HepG2 (cell line): ENCODE data around the gene NRP1.

Experiments used
- CBX1 ChIP-seq: IDR thresholded peaks from one replicate; pipeline ENCODE4 v1.6.1; 2016; ENCODE audit warnings: antibody characterized with exemption, low read depth
- ESRRA ChIP-seq: sonication (generic); formaldehyde crosslinking; IDR thresholded peaks from 2 replicates; pipeline ENCODE4 v1.5.1; 2020; ENCODE audit warnings: mild to moderate bottlenecking, low read depth, missing genetic modification reagents
- FOSL1 ChIP-seq: sonication (generic); formaldehyde crosslinking; IDR thresholded peaks from 2 replicates; pipeline ENCODE4 v1.9.0; 2021; ENCODE audit warnings: missing genetic modification reagents, borderline replicate concordance
- HIVEP1 ChIP-seq: sonication (generic); formaldehyde crosslinking; IDR thresholded peaks from 2 replicates; pipeline ENCODE4 v1.4.0; 2020; ENCODE audit warnings: mild to moderate bottlenecking, missing genetic modification reagents
- MXI1 ChIP-seq: IDR thresholded peaks from 3 replicates; pipeline ENCODE4 v1.6.1; 2012; ENCODE audit warnings: low read depth, low read length, inconsistent platforms, borderline replicate concordance
- SRF ChIP-seq: IDR thresholded peaks from 2 replicates; pipeline ENCODE4 v1.6.1; 2011; ENCODE audit warnings: mild to moderate bottlenecking, low read depth, low read length, moderate library complexity
- ZFP36 ChIP-seq: fragments of 150-350 bp; IDR thresholded peaks from 2 replicates; pipeline ENCODE4 v1.6.1; 2018; ENCODE audit warnings: borderline replicate concordance, low read length, low read depth; ENCODE audit not compliant: partially characterized antibody
- ZNF383 ChIP-seq: sonication (generic); formaldehyde crosslinking; IDR thresholded peaks from 2 replicates; pipeline ENCODE4 v1.4.0; 2020; ENCODE audit warnings: missing genetic modification reagents, mild to moderate bottlenecking, borderline replicate concordance
- ZNF562 ChIP-seq: sonication (generic); formaldehyde crosslinking; IDR thresholded peaks from 2 replicates; pipeline ENCODE4 v1.8.0; 2022; ENCODE audit warnings: missing genetic modification reagents, borderline replicate concordance
- TF ChIP-seq, protein P1 (sequence below): sonication (generic); formaldehyde crosslinking; IDR thresholded peaks from 2 replicates; pipeline ENCODE4 v1.5.1; 2020; ENCODE audit warnings: mild to moderate bottlenecking, missing genetic modification reagents, borderline replicate concordance
- TF ChIP-seq, protein P2 (sequence below): sonication (generic); formaldehyde crosslinking; IDR thresholded peaks from 2 replicates; pipeline ENCODE4 v1.5.0; 2020; ENCODE audit warnings: mild to moderate bottlenecking, missing genetic modification reagents, moderate library complexity
- TF ChIP-seq, protein P3 (sequence below): IDR thresholded peaks from 2 replicates; pipeline ENCODE4 v1.6.1; 2016; ENCODE audit warnings: missing compliant biosample characterization, missing genetic modification reagents, borderline replicate concordance

DNA sequence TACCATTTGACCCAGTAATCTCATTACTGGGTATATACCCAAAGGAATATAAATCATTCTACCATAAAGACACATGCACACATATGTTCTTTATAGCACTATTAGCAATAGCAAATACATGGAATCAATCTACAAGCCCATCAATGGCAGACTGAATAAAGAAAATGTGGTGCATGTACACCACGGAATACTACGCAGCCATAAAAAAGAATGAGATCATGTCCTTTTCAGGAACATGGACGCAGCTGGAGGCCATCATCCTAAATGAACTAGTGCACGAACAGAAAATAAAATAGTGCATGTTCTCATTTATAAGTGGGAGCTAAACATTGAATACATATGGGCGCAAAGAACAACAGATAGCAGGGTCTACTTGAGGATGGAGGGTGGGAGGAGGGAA lies 26.6 kb downstream of the NRP1 start:
- TF ChIP-seq MXI1, result no peak
- no peak for TF ChIP-seq ESRRA
- TF ChIP-seq, protein P1, sequence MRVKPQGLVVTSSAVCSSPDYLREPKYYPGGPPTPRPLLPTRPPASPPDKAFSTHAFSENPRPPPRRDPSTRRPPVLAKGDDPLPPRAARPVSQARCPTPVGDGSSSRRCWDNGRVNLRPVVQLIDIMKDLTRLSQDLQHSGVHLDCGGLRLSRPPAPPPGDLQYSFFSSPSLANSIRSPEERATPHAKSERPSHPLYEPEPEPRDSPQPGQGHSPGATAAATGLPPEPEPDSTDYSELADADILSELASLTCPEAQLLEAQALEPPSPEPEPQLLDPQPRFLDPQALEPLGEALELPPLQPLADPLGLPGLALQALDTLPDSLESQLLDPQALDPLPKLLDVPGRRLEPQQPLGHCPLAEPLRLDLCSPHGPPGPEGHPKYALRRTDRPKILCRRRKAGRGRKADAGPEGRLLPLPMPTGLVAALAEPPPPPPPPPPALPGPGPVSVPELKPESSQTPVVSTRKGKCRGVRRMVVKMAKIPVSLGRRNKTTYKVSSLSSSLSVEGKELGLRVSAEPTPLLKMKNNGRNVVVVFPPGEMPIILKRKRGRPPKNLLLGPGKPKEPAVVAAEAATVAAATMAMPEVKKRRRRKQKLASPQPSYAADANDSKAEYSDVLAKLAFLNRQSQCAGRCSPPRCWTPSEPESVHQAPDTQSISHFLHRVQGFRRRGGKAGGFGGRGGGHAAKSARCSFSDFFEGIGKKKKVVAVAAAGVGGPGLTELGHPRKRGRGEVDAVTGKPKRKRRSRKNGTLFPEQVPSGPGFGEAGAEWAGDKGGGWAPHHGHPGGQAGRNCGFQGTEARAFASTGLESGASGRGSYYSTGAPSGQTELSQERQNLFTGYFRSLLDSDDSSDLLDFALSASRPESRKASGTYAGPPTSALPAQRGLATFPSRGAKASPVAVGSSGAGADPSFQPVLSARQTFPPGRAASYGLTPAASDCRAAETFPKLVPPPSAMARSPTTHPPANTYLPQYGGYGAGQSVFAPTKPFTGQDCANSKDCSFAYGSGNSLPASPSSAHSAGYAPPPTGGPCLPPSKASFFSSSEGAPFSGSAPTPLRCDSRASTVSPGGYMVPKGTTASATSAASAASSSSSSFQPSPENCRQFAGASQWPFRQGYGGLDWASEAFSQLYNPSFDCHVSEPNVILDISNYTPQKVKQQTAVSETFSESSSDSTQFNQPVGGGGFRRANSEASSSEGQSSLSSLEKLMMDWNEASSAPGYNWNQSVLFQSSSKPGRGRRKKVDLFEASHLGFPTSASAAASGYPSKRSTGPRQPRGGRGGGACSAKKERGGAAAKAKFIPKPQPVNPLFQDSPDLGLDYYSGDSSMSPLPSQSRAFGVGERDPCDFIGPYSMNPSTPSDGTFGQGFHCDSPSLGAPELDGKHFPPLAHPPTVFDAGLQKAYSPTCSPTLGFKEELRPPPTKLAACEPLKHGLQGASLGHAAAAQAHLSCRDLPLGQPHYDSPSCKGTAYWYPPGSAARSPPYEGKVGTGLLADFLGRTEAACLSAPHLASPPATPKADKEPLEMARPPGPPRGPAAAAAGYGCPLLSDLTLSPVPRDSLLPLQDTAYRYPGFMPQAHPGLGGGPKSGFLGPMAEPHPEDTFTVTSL (CRISPR knock-in tag), result no peak
- TF ChIP-seq ZFP36, result no peak
- TF ChIP-seq ZNF562 (CRISPR knock-in tag), result no peak
- TF ChIP-seq ZNF383 (CRISPR knock-in tag), result no peak
- TF ChIP-seq HIVEP1 (CRISPR knock-in tag), result no peak
- no peak for TF ChIP-seq FOSL1
- no peak for TF ChIP-seq CBX1
- no peak for TF ChIP-seq SRF
- TF ChIP-seq, protein P2, sequence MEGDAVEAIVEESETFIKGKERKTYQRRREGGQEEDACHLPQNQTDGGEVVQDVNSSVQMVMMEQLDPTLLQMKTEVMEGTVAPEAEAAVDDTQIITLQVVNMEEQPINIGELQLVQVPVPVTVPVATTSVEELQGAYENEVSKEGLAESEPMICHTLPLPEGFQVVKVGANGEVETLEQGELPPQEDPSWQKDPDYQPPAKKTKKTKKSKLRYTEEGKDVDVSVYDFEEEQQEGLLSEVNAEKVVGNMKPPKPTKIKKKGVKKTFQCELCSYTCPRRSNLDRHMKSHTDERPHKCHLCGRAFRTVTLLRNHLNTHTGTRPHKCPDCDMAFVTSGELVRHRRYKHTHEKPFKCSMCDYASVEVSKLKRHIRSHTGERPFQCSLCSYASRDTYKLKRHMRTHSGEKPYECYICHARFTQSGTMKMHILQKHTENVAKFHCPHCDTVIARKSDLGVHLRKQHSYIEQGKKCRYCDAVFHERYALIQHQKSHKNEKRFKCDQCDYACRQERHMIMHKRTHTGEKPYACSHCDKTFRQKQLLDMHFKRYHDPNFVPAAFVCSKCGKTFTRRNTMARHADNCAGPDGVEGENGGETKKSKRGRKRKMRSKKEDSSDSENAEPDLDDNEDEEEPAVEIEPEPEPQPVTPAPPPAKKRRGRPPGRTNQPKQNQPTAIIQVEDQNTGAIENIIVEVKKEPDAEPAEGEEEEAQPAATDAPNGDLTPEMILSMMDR (CRISPR knock-in tag), result no peak
- TF ChIP-seq, protein P3, sequence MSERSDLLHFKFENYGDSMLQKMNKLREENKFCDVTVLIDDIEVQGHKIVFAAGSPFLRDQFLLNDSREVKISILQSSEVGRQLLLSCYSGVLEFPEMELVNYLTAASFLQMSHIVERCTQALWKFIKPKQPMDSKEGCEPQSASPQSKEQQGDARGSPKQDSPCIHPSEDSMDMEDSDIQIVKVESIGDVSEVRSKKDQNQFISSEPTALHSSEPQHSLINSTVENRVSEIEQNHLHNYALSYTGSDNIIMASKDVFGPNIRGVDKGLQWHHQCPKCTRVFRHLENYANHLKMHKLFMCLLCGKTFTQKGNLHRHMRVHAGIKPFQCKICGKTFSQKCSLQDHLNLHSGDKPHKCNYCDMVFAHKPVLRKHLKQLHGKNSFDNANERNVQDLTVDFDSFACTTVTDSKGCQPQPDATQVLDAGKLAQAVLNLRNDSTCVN, result no peak
